Activated CD8-positive, alpha-beta memory T cell treated with anti-CD3 and anti-CD28 coated beads, Interleukin-2, amount 10 ng/mL, durations not matched to agents 7 days and 5 days (primary cell): Measurements from ENCODE around the gene SLC35F4. TPM values are rescaled to one million over a fixed set of nuclear protein-coding genes. Genes with fewer than 3 reads are reported as not detected.

Experiments
- ATAC-seq: fragments of 150-1000 bp; cut with Tn5 transposase; one replicate; pipeline ENCODE4 v1.10.0; 2021; ENCODE audit warnings: moderate library complexity
- CTCF ChIA-PET: fragments of 350-600 bp; sonication (Branson Sonifier 250); formaldehyde crosslinking; loops from one replicate; lab custom pipeline; 2021; ENCODE audit warnings: antibody characterized with exemption; lab: Charles Lee
- DNase-seq: peaks from one replicate; pipeline ENCODE4 v3.0.0-alpha.2; 2020
- H3K27ac Mint-ChIP-seq: one replicate; pipeline ENCODE4 v1.8.0; 2021; ENCODE audit warnings: mild to moderate bottlenecking, mixed read lengths
- H3K27me3 Mint-ChIP-seq: one replicate; pipeline ENCODE4 v1.8.0; 2021; ENCODE audit warnings: mixed read lengths
- H3K36me3 Mint-ChIP-seq: one replicate; pipeline ENCODE4 v1.8.0; 2021; ENCODE audit warnings: mild to moderate bottlenecking, mixed read lengths
- H3K4me1 Mint-ChIP-seq: one replicate; pipeline ENCODE4 v1.8.0; 2021; ENCODE audit warnings: mixed read lengths
- H3K4me3 Mint-ChIP-seq: one replicate; pipeline ENCODE4 v1.8.0; 2021; ENCODE audit warnings: mild to moderate bottlenecking, moderate library complexity, mixed read lengths
- H3K9me3 Mint-ChIP-seq: one replicate; pipeline ENCODE4 v1.8.0; 2022; ENCODE audit warnings: low read depth, mixed read lengths
- total RNA-seq, 2 experiments: library from RNA; stranded (reverse); gene quantifications; one replicate each; pipeline ENCODE4 v1.2.3, GENCODE V29; 2021

SLC35F4 gene
- total RNA-seq, 2 experiments from 2014 or later: not detected

DNA sequence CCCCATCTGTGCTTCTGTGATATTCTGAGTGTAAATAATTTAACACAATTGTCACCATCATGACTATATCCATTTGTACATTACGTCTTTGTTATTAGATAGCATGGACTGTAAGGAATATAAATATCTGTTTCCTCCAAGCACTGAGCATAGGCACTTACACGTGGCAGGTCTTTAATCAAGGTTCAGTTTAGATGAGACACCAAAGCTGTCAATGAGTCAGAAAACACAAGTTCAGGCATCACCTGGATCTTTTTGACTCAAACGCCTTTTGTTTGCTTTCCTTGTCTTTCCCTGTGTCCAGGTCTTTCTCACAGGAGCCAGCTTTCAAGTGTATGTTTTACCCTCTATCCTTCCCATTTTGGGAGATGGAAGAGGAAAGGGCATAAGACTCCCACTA is 209.0 kb downstream of the SLC35F4 start:
- no peaks in the 10 kb centered on the region for H3K4me1 Mint-ChIP-seq
- DNase-seq (no peak), ATAC-seq (no peak)
- H3K27me3 Mint-ChIP-seq: no peaks in the 10 kb centered on the region
- H3K27ac Mint-ChIP-seq: no peak overlapping the region
- CTCF ChIA-PET: no interaction called here
- H3K9me3 Mint-ChIP-seq: peaks cover 2% of the 10 kb centered on the region
- H3K4me3 Mint-ChIP-seq: no peak overlapping the region
- H3K36me3 Mint-ChIP-seq: no peaks in the 10 kb centered on the region

- H3K9me3 Mint-ChIP-seq: peaks cover 2% of the 10 kb centered on the region
- CTCF ChIA-PET: no interaction called here
- no peak overlapping the region for H3K27ac Mint-ChIP-seq
- no peak overlapping the region for H3K4me3 Mint-ChIP-seq
- H3K36me3 Mint-ChIP-seq: no peaks in the 10 kb centered on the region
- ATAC-seq: no peak
- H3K4me1 Mint-ChIP-seq: no peaks in the 10 kb centered on the region
- no peaks in the 10 kb centered on the region for H3K27me3 Mint-ChIP-seq
- no peak for DNase-seq
These were observed 213.1 kb downstream of the SLC35F4 start for GRCh38 chr14:57652769-57653168.

GRCh38 chr14:57641776-57642175 is 224.1 kb downstream of the SLC35F4 start:
- ATAC-seq (no peak), DNase-seq (no peak)
- H3K4me3 Mint-ChIP-seq: no peak overlapping the region
- no peak overlapping the region for H3K27ac Mint-ChIP-seq
- no peaks in the 10 kb centered on the region for H3K27me3 Mint-ChIP-seq
- peaks cover 3% of the 10 kb centered on the region for H3K9me3 Mint-ChIP-seq
- no peaks in the 10 kb centered on the region for H3K4me1 Mint-ChIP-seq
- no peaks in the 10 kb centered on the region for H3K36me3 Mint-ChIP-seq
- CTCF ChIA-PET: no interaction called here

GRCh38 chr14:57640036-57640435 is 225.9 kb downstream of the SLC35F4 start:
- CTCF ChIA-PET: no interaction called here

DNA sequence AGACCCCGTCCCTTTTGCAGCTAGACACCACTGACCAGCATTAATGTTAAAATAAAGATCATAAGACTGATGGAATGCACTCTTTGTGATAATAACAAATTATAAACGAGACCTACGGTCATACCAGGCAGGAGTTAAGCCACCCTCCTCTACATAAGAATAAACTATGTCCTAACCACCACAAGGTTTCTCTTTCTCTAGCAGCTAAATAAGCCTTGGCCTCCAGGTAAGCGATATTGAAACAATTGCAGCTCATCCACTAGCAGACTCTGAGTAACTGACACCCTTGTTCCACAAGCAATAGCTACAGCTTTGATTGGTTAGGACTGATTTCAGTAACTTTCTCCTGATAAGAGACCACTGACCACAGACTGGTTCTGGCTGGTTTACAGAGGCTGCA is 228.0 kb downstream of the SLC35F4 start:
- Mint-ChIP-seq H3K36me3 (no peaks in the 10 kb centered on the region), H3K4me1 (no peaks in the 10 kb centered on the region), H3K27me3 (no peaks in the 10 kb centered on the region), H3K27ac (no peak overlapping the region), H3K4me3 (no peak overlapping the region), H3K9me3 (no peaks in the 10 kb centered on the region)
- ATAC-seq (no peak), DNase-seq (no peak)
- CTCF ChIA-PET: no interaction called here

More at GRCh38 chr14:57640036-57640435, 225.9 kb downstream of the SLC35F4 start:
- no peak overlapping the region for H3K4me3 Mint-ChIP-seq
- H3K4me1 Mint-ChIP-seq: no peaks in the 10 kb centered on the region
- H3K9me3 Mint-ChIP-seq: no peaks in the 10 kb centered on the region
- no peak overlapping the region for H3K27ac Mint-ChIP-seq
- DNase-seq (no peak), ATAC-seq (no peak)
- H3K27me3 Mint-ChIP-seq: no peaks in the 10 kb centered on the region
- no peaks in the 10 kb centered on the region for H3K36me3 Mint-ChIP-seq

DNA sequence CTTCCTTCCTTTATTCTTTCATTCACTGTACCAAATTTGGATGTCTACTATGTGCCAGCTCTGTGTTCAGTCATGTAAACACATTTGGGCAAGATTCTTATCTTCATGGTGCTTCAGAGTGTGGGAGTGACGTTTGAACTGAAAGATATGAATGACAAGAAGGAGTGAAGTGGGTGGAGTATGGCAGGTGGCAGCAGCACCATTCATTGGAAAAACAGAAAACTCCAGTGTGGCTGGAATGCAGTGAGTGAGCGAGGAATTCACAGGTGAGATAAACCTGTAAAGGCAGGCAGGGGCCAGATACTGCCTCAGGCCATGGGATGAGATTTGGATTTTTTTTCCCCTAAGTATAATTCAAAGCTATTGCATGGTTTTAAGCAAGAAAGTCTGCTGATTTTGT is 231.6 kb downstream of the SLC35F4 start:
- no peak for DNase-seq
- Mint-ChIP-seq H3K4me3 (no peak overlapping the region), H3K4me1 (no peaks in the 10 kb centered on the region), H3K27me3 (no peaks in the 10 kb centered on the region), H3K9me3 (no peaks in the 10 kb centered on the region), H3K36me3 (no peaks in the 10 kb centered on the region), H3K27ac (no peak overlapping the region)
- no peak for ATAC-seq
- CTCF ChIA-PET: no interaction called here

GRCh38 chr14:57632649-57633048 is 233.2 kb downstream of the SLC35F4 start:
- Mint-ChIP-seq H3K27ac (no peak overlapping the region), H3K9me3 (no peaks in the 10 kb centered on the region), H3K4me3 (no peak overlapping the region), H3K36me3 (no peaks in the 10 kb centered on the region), H3K4me1 (no peaks in the 10 kb centered on the region), H3K27me3 (no peaks in the 10 kb centered on the region)
- DNase-seq (no peak), ATAC-seq (no peak)
- CTCF ChIA-PET: no interaction called here

- no peaks in the 10 kb centered on the region for H3K27me3 Mint-ChIP-seq
- no peak overlapping the region for H3K27ac Mint-ChIP-seq
- no peaks in the 10 kb centered on the region for H3K4me1 Mint-ChIP-seq
- ATAC-seq: no peak
- no peak for DNase-seq
- peaks cover 7% of the 10 kb centered on the region for H3K9me3 Mint-ChIP-seq
- H3K4me3 Mint-ChIP-seq: no peak overlapping the region
- H3K36me3 Mint-ChIP-seq: no peaks in the 10 kb centered on the region
- CTCF ChIA-PET: no interaction called here
These were observed 248.4 kb downstream of the SLC35F4 start for GRCh38 chr14:57617510-57617909.

- DNase-seq (no peak), ATAC-seq (no peak)
- H3K9me3 Mint-ChIP-seq: no peaks in the 10 kb centered on the region
- no peaks in the 10 kb centered on the region for H3K27me3 Mint-ChIP-seq
- H3K27ac Mint-ChIP-seq: no peak overlapping the region
- H3K36me3 Mint-ChIP-seq: no peaks in the 10 kb centered on the region
- H3K4me3 Mint-ChIP-seq: no peak overlapping the region
- CTCF ChIA-PET: no interaction called here
- H3K4me1 Mint-ChIP-seq: no peaks in the 10 kb centered on the region
These were observed 252.9 kb downstream of the SLC35F4 start for GRCh38 chr14:57612946-57613345.

- H3K9me3 Mint-ChIP-seq: peaks cover 6% of the 10 kb centered on the region
- H3K4me3 Mint-ChIP-seq: no peak overlapping the region
- DNase-seq: no peak
- H3K4me1 Mint-ChIP-seq: no peaks in the 10 kb centered on the region
- CTCF ChIA-PET: no interaction called here
- no peaks in the 10 kb centered on the region for H3K36me3 Mint-ChIP-seq
- H3K27me3 Mint-ChIP-seq: no peaks in the 10 kb centered on the region
- ATAC-seq: no peak
- no peak overlapping the region for H3K27ac Mint-ChIP-seq
These were observed 254.3 kb downstream of the SLC35F4 start for GRCh38 chr14:57611555-57612075.

GRCh38 chr14:57610631-57611030 is 255.3 kb downstream of the SLC35F4 start:
- CTCF ChIA-PET: no interaction called here
- no peaks in the 10 kb centered on the region for H3K36me3 Mint-ChIP-seq
- H3K9me3 Mint-ChIP-seq: peaks cover 6% of the 10 kb centered on the region
- DNase-seq (no peak), ATAC-seq (no peak)
- no peaks in the 10 kb centered on the region for H3K27me3 Mint-ChIP-seq
- no peak overlapping the region for H3K4me3 Mint-ChIP-seq
- no peaks in the 10 kb centered on the region for H3K4me1 Mint-ChIP-seq
- H3K27ac Mint-ChIP-seq: no peak overlapping the region

DNA sequence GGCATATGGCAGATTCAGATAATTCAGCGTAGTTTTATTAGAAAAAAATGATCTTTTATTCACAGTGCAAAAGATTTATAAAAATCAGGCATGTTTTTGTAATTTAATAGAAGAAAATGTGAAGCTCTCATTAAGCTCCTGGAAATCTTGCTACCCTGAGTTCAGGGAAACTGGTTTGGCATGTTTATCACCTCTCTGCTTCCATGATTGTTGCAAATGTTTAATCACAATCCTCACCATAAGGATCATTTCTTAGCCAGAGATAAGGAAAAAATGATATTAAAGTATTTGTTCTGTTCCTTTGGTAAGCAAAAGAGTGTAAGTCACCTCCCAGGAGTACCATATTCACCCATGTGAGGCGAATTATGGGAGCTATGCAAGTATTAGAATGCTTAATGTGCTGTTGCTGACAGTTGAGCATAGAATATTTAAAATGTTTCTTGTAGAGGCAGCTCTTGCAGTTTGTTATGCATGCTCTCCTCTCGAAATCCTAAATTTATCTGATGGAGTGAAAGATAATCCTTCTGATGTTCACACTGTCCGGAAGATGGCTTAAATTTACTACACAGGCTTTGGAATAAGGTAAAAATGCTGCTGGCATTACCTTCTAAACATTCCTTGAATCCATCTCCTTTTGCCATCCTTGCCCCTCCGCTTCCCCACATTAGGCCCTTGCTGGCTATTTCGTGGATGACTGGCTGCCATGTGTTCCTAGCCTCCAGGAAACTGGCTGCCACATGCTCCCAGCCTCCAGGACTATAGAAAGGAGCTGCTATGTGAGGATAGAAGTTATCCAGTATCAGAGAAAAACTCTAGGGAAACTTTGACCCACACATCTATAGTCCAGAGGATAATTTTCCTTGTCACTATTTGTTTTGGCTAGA is 256.5 kb downstream of the SLC35F4 start:
- H3K27me3 Mint-ChIP-seq: no peaks in the 10 kb centered on the region
- no peak overlapping the region for H3K4me3 Mint-ChIP-seq
- no peak for ATAC-seq
- H3K36me3 Mint-ChIP-seq: no peaks in the 10 kb centered on the region
- no peaks in the 10 kb centered on the region for H3K4me1 Mint-ChIP-seq
- no peak overlapping the region for H3K27ac Mint-ChIP-seq
- CTCF ChIA-PET: no interaction called here
- H3K9me3 Mint-ChIP-seq: peaks cover 6% of the 10 kb centered on the region
- DNase-seq: no peak

GRCh38 chr14:57607086-57607485 is 258.8 kb downstream of the SLC35F4 start:
- H3K27ac Mint-ChIP-seq: no peak overlapping the region
- ATAC-seq (no peak), DNase-seq (no peak)
- no peak overlapping the region for H3K4me3 Mint-ChIP-seq
- CTCF ChIA-PET: no interaction called here
- H3K4me1 Mint-ChIP-seq: no peaks in the 10 kb centered on the region
- H3K9me3 Mint-ChIP-seq: peaks cover 6% of the 10 kb centered on the region
- no peaks in the 10 kb centered on the region for H3K36me3 Mint-ChIP-seq
- H3K27me3 Mint-ChIP-seq: no peaks in the 10 kb centered on the region

- CTCF ChIA-PET: no interaction called here
- Mint-ChIP-seq H3K4me3 (no peak overlapping the region), H3K4me1 (no peaks in the 10 kb centered on the region), H3K27me3 (no peaks in the 10 kb centered on the region), H3K9me3 (peaks cover 2% of the 10 kb centered on the region), H3K36me3 (no peaks in the 10 kb centered on the region), H3K27ac (no peak overlapping the region)
- DNase-seq: no peak
- ATAC-seq: no peak
These were observed 282.5 kb downstream of the SLC35F4 start for GRCh38 chr14:57583396-57583795.
